Loucy (cell line): ENCODE results near the gene THTPA.
A peak's percentile ranks its signal among the peaks of the same experiment; 100 is the strongest.

Experiments used
- H2AFZ ChIP-seq: fragments of 200-600 bp; sonication (generic); 2 replicates; pipeline ENCODE4 v1.6.0; 2016; ENCODE audit warnings: antibody characterized with exemption, mild to moderate bottlenecking, low read length, moderate library complexity
- H3F3A ChIP-seq: fragments of 200-600 bp; 2 replicates; pipeline ENCODE4 v1.6.0; 2016; ENCODE audit warnings: antibody characterized with exemption, low read depth, mild to moderate bottlenecking
- H3K27me3 ChIP-seq: fragments of 200-600 bp; sonication (generic); 2 replicates; pipeline ENCODE4 v1.6.1; 2014; ENCODE audit warnings: low read length, mild to moderate bottlenecking; ENCODE audit not compliant: insufficient read depth, poor library complexity, severe bottlenecking
- H3K36me3 ChIP-seq: fragments of 200-600 bp; sonication (generic); 2 replicates; pipeline ENCODE4 v1.6.1; 2016; ENCODE audit warnings: low read length; ENCODE audit not compliant: insufficient read depth
- H3K4me1 ChIP-seq: fragments of 200-600 bp; sonication (generic); 2 replicates; pipeline ENCODE4 v1.5.1; 2014; ENCODE audit warnings: low read length, mild to moderate bottlenecking; ENCODE audit not compliant: insufficient read depth, poor library complexity, severe bottlenecking
- H3K4me2 ChIP-seq: fragments of 200-600 bp; sonication (generic); 2 replicates; pipeline ENCODE4 v1.6.0; 2014; ENCODE audit warnings: antibody characterized with exemption, low read length, low read depth, mild to moderate bottlenecking; ENCODE audit not compliant: poor library complexity, severe bottlenecking
- H3K4me3 ChIP-seq: fragments of 200-600 bp; sonication (generic); 2 replicates; pipeline ENCODE4 v1.5.1; 2014; ENCODE audit warnings: low read length, mild to moderate bottlenecking, mixed read lengths; ENCODE audit not compliant: poor library complexity, severe bottlenecking
- H3K79me2 ChIP-seq: fragments of 200-600 bp; sonication (generic); 2 replicates; pipeline ENCODE4 v1.6.1; 2014; ENCODE audit warnings: low read length; ENCODE audit not compliant: insufficient read depth
- H3K9ac ChIP-seq: fragments of 200-600 bp; sonication (generic); 2 replicates; pipeline ENCODE4 v1.6.0; 2014; ENCODE audit warnings: mild to moderate bottlenecking, low read depth, low read length, moderate library complexity; ENCODE audit not compliant: poor library complexity, severe bottlenecking
- H3K9me2 ChIP-seq: fragments of 200-600 bp; sonication (generic); replicated peaks from 2 replicates; pipeline ENCODE4 v1.6.1; 2016; ENCODE audit warnings: low read depth, low read length, mixed read lengths
- H3K9me3 ChIP-seq: fragments of 200-600 bp; sonication (generic); 2 replicates; pipeline ENCODE4 v1.6.1; 2014; ENCODE audit warnings: mild to moderate bottlenecking, antibody characterized with exemption, low read length, low read depth; ENCODE audit not compliant: insufficient read depth
- H4K20me1 ChIP-seq: fragments of 200-600 bp; sonication (generic); 2 replicates; pipeline ENCODE4 v1.6.0; 2014; ENCODE audit warnings: antibody characterized with exemption, low read length, mild to moderate bottlenecking; ENCODE audit not compliant: insufficient read depth, poor library complexity, severe bottlenecking
- EZH2phosphoT487 ChIP-seq: fragments of 200-600 bp; IDR thresholded peaks from 2 replicates; pipeline ENCODE4 v1.6.1; 2018; ENCODE audit warnings: antibody characterized with exemption, mild to moderate bottlenecking, moderate library complexity, borderline replicate concordance
- TF ChIP-seq, protein P1 (sequence below): fragments of 200-600 bp; sonication (generic); conservative IDR thresholded peaks from 2 replicates; pipeline ENCODE4 v1.5.1; 2014; ENCODE audit warnings: mild to moderate bottlenecking, antibody characterized with exemption, low read length

Gene THTPA

DNA sequence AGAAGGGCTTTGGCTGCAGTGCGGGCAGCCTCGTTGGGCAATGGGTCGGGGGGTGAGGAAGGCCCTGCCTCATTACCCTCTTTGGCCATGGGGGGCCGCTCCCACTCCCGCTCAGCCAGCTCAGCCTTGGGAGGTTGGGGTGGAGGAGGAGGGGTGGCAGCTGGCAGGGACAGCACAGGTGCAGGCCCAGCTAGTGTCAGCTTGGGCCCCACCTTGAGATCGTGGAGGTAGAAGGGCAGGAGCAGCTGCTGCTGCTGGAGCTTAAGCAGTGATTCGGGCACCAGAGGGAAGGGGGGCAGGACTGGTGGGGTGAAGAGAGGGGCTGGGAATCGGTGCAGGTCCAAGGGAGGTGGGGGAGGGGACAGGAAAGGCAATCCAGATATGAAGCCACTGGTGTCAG is 30.5 kb upstream of the THTPA start:
- H3K79me2 ChIP-seq, result no peaks in the 10 kb centered on the region
- H3K27me3 ChIP-seq, result no peaks in the 10 kb centered on the region
- no peaks in the 10 kb centered on the region for H3K9me2 ChIP-seq
- H2AFZ ChIP-seq, result no peak overlapping the region
- no peaks in the 10 kb centered on the region for H3K36me3 ChIP-seq
- H3F3A ChIP-seq, result no peaks in the 10 kb centered on the region
- no peaks in the 10 kb centered on the region for H3K9me3 ChIP-seq
- H3K4me1 ChIP-seq, result peaks cover 7% of the 10 kb centered on the region
- no peak for TF ChIP-seq EZH2phosphoT487
- TF ChIP-seq, protein P1, sequence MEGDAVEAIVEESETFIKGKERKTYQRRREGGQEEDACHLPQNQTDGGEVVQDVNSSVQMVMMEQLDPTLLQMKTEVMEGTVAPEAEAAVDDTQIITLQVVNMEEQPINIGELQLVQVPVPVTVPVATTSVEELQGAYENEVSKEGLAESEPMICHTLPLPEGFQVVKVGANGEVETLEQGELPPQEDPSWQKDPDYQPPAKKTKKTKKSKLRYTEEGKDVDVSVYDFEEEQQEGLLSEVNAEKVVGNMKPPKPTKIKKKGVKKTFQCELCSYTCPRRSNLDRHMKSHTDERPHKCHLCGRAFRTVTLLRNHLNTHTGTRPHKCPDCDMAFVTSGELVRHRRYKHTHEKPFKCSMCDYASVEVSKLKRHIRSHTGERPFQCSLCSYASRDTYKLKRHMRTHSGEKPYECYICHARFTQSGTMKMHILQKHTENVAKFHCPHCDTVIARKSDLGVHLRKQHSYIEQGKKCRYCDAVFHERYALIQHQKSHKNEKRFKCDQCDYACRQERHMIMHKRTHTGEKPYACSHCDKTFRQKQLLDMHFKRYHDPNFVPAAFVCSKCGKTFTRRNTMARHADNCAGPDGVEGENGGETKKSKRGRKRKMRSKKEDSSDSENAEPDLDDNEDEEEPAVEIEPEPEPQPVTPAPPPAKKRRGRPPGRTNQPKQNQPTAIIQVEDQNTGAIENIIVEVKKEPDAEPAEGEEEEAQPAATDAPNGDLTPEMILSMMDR, result no peak
- H3K9ac ChIP-seq, result no peak overlapping the region
- H4K20me1 ChIP-seq, result no peaks in the 10 kb centered on the region
- H3K4me2 ChIP-seq, result no peak overlapping the region
- H3K4me3 ChIP-seq, result no peak overlapping the region

DNA sequence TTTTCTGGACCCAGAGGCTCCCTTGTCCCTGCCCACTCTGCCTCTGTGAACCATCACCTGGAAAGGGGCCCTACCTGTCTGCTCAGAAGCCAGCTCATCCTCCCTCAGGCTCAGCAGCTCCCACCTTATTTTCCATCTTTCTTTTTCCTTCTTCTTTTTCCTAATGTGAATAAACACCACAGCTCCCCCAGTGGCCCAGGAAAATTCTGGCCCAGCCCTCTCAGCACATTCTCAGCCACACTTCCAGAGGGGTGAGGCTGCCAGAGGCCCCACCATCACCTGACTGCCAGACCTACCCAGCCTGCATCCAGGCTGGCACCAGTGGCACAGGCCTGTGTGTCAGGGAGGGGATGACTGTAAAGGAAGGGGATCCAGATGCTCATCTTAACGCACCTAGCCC is 27.5 kb upstream of the THTPA start:
- Histone ChIP-seq H3K9me3 (no peaks in the 10 kb centered on the region), H3K79me2 (no peaks in the 10 kb centered on the region), H2AFZ (no peak overlapping the region), H3K4me2 (no peak overlapping the region), H3K36me3 (no peaks in the 10 kb centered on the region), H3K9me2 (no peaks in the 10 kb centered on the region), H3K4me3 (no peak overlapping the region), H3K4me1 (peaks cover 11% of the 10 kb centered on the region), H3K27me3 (no peaks in the 10 kb centered on the region), H4K20me1 (no peaks in the 10 kb centered on the region), H3K9ac (no peak overlapping the region), H3F3A (no peaks in the 10 kb centered on the region)
- TF ChIP-seq EZH2phosphoT487, result no peak
- TF ChIP-seq, protein P1, result peak; percentile 25

DNA sequence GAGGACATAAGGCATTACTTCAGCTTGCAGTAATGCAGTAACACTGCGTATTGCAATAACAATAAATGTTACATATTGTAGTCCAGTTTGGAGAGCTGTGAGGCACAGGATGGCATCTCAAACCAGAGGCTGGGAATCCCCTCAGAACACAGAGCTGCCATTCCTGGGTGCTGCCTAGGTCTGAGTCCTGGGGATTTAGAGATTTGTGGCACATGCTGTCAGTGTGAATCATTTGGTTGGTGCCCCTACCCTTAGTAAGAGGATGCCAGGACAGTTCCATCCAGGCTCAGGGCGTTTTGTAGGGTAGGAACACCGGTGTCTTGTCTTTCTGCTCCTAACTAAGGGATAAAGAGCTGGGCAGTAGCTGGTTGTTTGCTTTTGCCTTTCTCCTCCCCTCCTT is 27.1 kb upstream of the THTPA start:
- no peaks in the 10 kb centered on the region for H3K9me2 ChIP-seq
- H3K4me3 ChIP-seq, result no peak overlapping the region
- H2AFZ ChIP-seq, result no peak overlapping the region
- no peaks in the 10 kb centered on the region for H3K9me3 ChIP-seq
- no peak overlapping the region for H3K9ac ChIP-seq
- H3K27me3 ChIP-seq, result no peaks in the 10 kb centered on the region
- TF ChIP-seq EZH2phosphoT487, result no peak
- TF ChIP-seq, protein P1, result no peak
- H4K20me1 ChIP-seq, result no peaks in the 10 kb centered on the region
- H3F3A ChIP-seq, result no peaks in the 10 kb centered on the region
- H3K36me3 ChIP-seq, result no peaks in the 10 kb centered on the region
- H3K4me1 ChIP-seq, result peaks cover 11% of the 10 kb centered on the region
- H3K4me2 ChIP-seq, result no peak overlapping the region
- H3K79me2 ChIP-seq, result no peaks in the 10 kb centered on the region
